GM23338 (cell line): ENCODE data around the gene COX7A2. TPM values are rescaled to one million over a fixed set of nuclear protein-coding genes. Genes with fewer than 3 reads are reported as not detected.

Source experiments
- ATAC-seq: fragments of 200-7000 bp; cut with Tn5 transposase; 3 replicates; pipeline ENCODE4 v1.9.1; 2020
- DNase-seq: peaks from one replicate; pipeline ENCODE4 v3.0.0-alpha.2; 2015; ENCODE audit warnings: low spot score
- H2AFZ ChIP-seq: fragments of 200-600 bp; sonication (generic); 2 replicates; pipeline ENCODE4 v1.8.0; 2016; ENCODE audit warnings: antibody characterized with exemption, mild to moderate bottlenecking, moderate library complexity
- H3F3A ChIP-seq: fragments of 200-600 bp; sonication (generic); replicated peaks from 2 replicates; pipeline ENCODE4 v1.8.0; 2017; ENCODE audit warnings: antibody characterized with exemption, mixed run types, low read depth
- H3K27ac ChIP-seq: fragments of 200-600 bp; sonication (generic); 2 replicates; pipeline ENCODE4 v1.6.1; 2016; ENCODE audit warnings: low read depth
- H3K27me3 ChIP-seq: fragments of 200-600 bp; sonication (generic); 2 replicates; pipeline ENCODE4 v1.8.0; 2016; ENCODE audit warnings: mild to moderate bottlenecking, mixed run types, moderate library complexity; ENCODE audit not compliant: insufficient read depth
- H3K36me3 ChIP-seq: fragments of 200-600 bp; sonication (generic); 2 replicates; pipeline ENCODE4 v1.8.0; 2016; ENCODE audit warnings: mild to moderate bottlenecking; ENCODE audit not compliant: insufficient read depth
- H3K4me1 ChIP-seq: fragments of 200-600 bp; sonication (generic); 2 replicates; pipeline ENCODE4 v1.8.0; 2016; ENCODE audit warnings: mild to moderate bottlenecking, moderate library complexity; ENCODE audit not compliant: insufficient read depth
- H3K4me2 ChIP-seq: fragments of 200-600 bp; sonication (generic); 2 replicates; pipeline ENCODE4 v1.7.1; 2017; ENCODE audit warnings: mixed run types
- H3K4me3 ChIP-seq: fragments of 200-600 bp; sonication (generic); 2 replicates; pipeline ENCODE4 v1.6.1; 2016; ENCODE audit warnings: mixed run types
- H3K79me2 ChIP-seq: fragments of 200-600 bp; sonication (generic); replicated peaks from 2 replicates; pipeline ENCODE4 v1.8.0; 2017; ENCODE audit warnings: mild to moderate bottlenecking; ENCODE audit not compliant: insufficient read depth
- H3K9me2 ChIP-seq: fragments of 200-600 bp; sonication (generic); 2 replicates; pipeline ENCODE4 v1.8.0; 2017; ENCODE audit not compliant: insufficient read depth
- H4K20me1 ChIP-seq: fragments of 200-600 bp; sonication (generic); replicated peaks from 2 replicates; pipeline ENCODE4 v1.8.0; 2017; ENCODE audit warnings: mild to moderate bottlenecking; ENCODE audit not compliant: insufficient read depth
- H3K27ac Mint-ChIP-seq: 2 replicates; pipeline ENCODE4 v1.8.0; 2020; ENCODE audit warnings: inconsistent platforms, mild to moderate bottlenecking, moderate library complexity, mixed read lengths
- H3K27me3 Mint-ChIP-seq: 3 replicates; pipeline ENCODE4 v1.8.0; 2022; ENCODE audit warnings: low read depth, mild to moderate bottlenecking, moderate library complexity, mixed read lengths, inconsistent platforms; ENCODE audit not compliant: insufficient read depth, poor library complexity
- H3K36me3 Mint-ChIP-seq: 3 replicates; pipeline ENCODE4 v1.8.0; 2021; ENCODE audit warnings: low read depth, mild to moderate bottlenecking, inconsistent platforms, moderate library complexity, mixed read lengths
- H3K4me1 Mint-ChIP-seq: 3 replicates; pipeline ENCODE4 v1.8.0; 2020; ENCODE audit warnings: mild to moderate bottlenecking, inconsistent platforms, mixed read lengths
- H3K4me3 Mint-ChIP-seq: 3 replicates; pipeline ENCODE4 v1.8.0; 2021; ENCODE audit warnings: moderate library complexity, mild to moderate bottlenecking, inconsistent platforms, mixed read lengths
- H3K9me3 Mint-ChIP-seq: 3 replicates; pipeline ENCODE4 v1.8.0; 2020; ENCODE audit warnings: moderate library complexity, mild to moderate bottlenecking, inconsistent platforms, mixed read lengths
- EZH2phosphoT487 ChIP-seq: fragments of 200-600 bp; sonication (generic); IDR thresholded peaks from one replicate; pipeline ENCODE4 v1.8.1; 2018; ENCODE audit warnings: antibody characterized with exemption; ENCODE audit not compliant: unreplicated experiment
- JUNB ChIP-seq: IDR thresholded peaks from one replicate; pipeline ENCODE4 v1.6.1; 2016; ENCODE audit warnings: antibody characterized with exemption; ENCODE audit not compliant: unreplicated experiment
- REST ChIP-seq: IDR thresholded peaks from one replicate; pipeline ENCODE4 v1.6.1; 2018; ENCODE audit warnings: antibody characterized with exemption; ENCODE audit not compliant: unreplicated experiment
- STAT1 ChIP-seq: IDR thresholded peaks from one replicate; pipeline ENCODE4 v1.6.1; 2016; ENCODE audit warnings: antibody characterized with exemption; ENCODE audit not compliant: unreplicated experiment
- ZNF331 ChIP-seq: fragments of 250-450 bp; sonication (Bioruptor Pico); IDR thresholded peaks from 2 replicates; pipeline ENCODE4 v1.5.0; 2020; ENCODE audit warnings: low read depth, mild to moderate bottlenecking, moderate library complexity
- ZNF462 ChIP-seq: fragments of 250-450 bp; sonication (Bioruptor Pico); IDR thresholded peaks from 2 replicates; pipeline ENCODE4 v1.5.0; 2020; ENCODE audit warnings: mild to moderate bottlenecking, moderate library complexity
- polyA plus RNA-seq: library from polyadenylated mRNA; unstranded; fragments of >200 nt; fragmentation: Nextera tagmentation; extraction: Ambion mirVana; gene quantifications from 2 replicates; pipeline ENCODE4 v1.2.1, GENCODE V29; 2016
- total RNA-seq: library from RNA; depleted of rRNA; stranded (reverse); fragments of >200 nt; shearing (Covaris generic); gene quantifications from 2 replicates; pipeline ENCODE4 v1.2.3, GENCODE V29; 2014

COX7A2 gene
- total and polyA plus RNA-seq, 2 experiments from 2014 or later: 93.7 to 963 TPM

DNA sequence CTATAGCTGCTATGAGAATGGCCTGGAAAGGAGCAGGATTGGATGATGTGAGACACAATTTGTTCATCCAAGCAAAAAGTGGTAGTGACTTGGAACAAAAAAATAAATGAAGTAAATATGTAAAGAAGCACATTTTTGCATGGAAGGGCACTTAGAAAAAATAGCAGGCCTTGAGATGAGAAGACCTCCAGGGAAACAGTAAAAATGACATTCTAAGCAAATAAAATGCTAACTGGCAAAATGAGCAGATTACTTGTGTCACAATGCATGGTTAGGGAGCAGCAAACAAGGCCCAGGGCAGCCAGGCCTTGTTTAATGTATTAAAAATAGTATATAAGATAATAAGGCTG is 19.8 kb upstream of the COX7A2 start (continued):
- TF ChIP-seq ZNF462 (CRISPR knock-in tag): no peak
- TF ChIP-seq JUNB: no peak
- no peak for TF ChIP-seq ZNF331 (CRISPR knock-in tag)

DNA sequence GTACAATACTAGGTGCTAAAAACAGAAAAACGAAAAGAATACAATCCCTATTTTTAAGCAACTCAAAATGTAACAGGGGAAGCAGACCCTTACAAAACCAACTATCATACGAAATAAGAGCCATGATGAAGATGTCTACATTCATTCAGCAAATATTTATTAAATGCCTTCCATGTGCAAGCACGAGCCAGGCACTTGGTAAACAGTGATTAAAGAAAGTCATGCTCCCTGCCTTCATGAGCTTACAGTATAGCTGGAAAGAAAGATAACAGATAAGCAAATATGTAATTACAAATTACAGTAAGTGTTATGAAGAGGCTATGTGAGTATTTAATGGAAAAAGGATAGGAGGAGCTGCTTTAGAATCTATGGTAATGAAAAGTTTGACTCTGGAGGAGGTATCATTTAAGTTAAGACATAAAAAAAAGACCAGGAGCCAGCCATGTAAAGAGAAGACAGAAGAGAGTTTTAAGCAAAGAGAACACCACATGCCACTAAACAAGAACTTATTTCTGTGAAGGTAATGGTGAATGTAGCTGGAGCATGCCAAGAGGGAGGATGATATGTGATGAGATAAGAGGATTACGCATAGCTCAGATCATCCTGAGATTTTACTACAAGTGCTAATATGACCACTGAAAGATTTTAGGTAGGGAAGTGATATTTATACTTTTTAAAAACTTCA is 19.3 kb upstream of the COX7A2 start:
- DNase-seq: no peak
- 0 out of 2 replicates have a peak overlapping the region, but pooled peaks have one; percentile 5 for H3K27ac ChIP-seq
- H3K27me3 ChIP-seq: no peaks in the 10 kb centered on the region
- H3K9me3 Mint-ChIP-seq: no peaks in the 10 kb centered on the region
- H3K4me3 Mint-ChIP-seq: no peak overlapping the region
- H3K4me2 ChIP-seq: no peak overlapping the region
- no peaks in the 10 kb centered on the region for H3K27me3 Mint-ChIP-seq
- TF ChIP-seq STAT1 (no peak), ZNF331 (CRISPR knock-in tag) (no peak), REST (no peak), EZH2phosphoT487 (no peak)
- H2AFZ ChIP-seq: no peak overlapping the region
- H3K4me3 ChIP-seq: no peak overlapping the region
- H3K4me1 ChIP-seq: peaks cover 11% of the 10 kb centered on the region
- peaks cover 15% of the 10 kb centered on the region for H3K36me3 Mint-ChIP-seq
- H4K20me1 ChIP-seq: no peaks in the 10 kb centered on the region
- H3F3A ChIP-seq: no peaks in the 10 kb centered on the region
- no peak for ATAC-seq
- H3K36me3 ChIP-seq: peaks cover 6% of the 10 kb centered on the region; the same call in 1 of the 2 replicates
- no peaks in the 10 kb centered on the region for H3K9me2 ChIP-seq
- no peak overlapping the region for H3K27ac Mint-ChIP-seq
- H3K79me2 ChIP-seq: peaks cover 38% of the 10 kb centered on the region
- peaks cover 11% of the 10 kb centered on the region; the same call in 2 of the 3 replicates for H3K4me1 Mint-ChIP-seq
